GM12878 (cell line): ENCODE measurements around the gene ZNF267. TPM values are rescaled to one million over a fixed set of nuclear protein-coding genes. Genes with fewer than 3 reads are reported as not detected.

Experiments used
- CREM ChIP-seq: IDR thresholded peaks from 2 replicates; pipeline ENCODE4 v1.6.1; 2014; ENCODE audit warnings: antibody characterized with exemption, low read depth
- ETV6 ChIP-seq, 2 experiments: fragments of 450-650 bp in 1 of 2; IDR thresholded peaks in 1 of 2; conservative IDR thresholded peaks in 1 of 2; 2 replicates each; pipeline ENCODE4 v1.6.1; 2014; ENCODE audit warnings: antibody characterized with exemption in 1 of 2, borderline replicate concordance in 1 of 2, low read depth in 1 of 2, mild to moderate bottlenecking in 1 of 2, moderate library complexity in 1 of 2
- HCFC1 ChIP-seq: fragments of 150-350 bp; IDR thresholded peaks from 2 replicates; pipeline ENCODE4 v1.6.1; 2014; ENCODE audit warnings: low read length
- KLF5 ChIP-seq: fragments of 450-650 bp; IDR thresholded peaks from 2 replicates; pipeline ENCODE4 v1.6.1; 2014; ENCODE audit warnings: mild to moderate bottlenecking; ENCODE audit not compliant: partially characterized antibody
- LARP7 ChIP-seq: fragments of 450-650 bp; IDR thresholded peaks from 2 replicates; pipeline ENCODE4 v1.6.1; 2017; ENCODE audit warnings: mild to moderate bottlenecking
- MTA3 ChIP-seq: IDR thresholded peaks from 2 replicates; pipeline ENCODE4 v1.6.1; 2012; ENCODE audit warnings: low read length, inconsistent platforms, borderline replicate concordance
- PAX5 ChIP-seq: IDR thresholded peaks from 2 replicates; pipeline ENCODE4 v1.6.1; 2011; ENCODE audit warnings: low read depth, low read length, borderline replicate concordance
- RELA ChIP-seq: fragments of 450-650 bp; IDR thresholded peaks from 2 replicates; pipeline ENCODE4 v1.8.0; 2014; ENCODE audit warnings: borderline replicate concordance; ENCODE audit not compliant: partially characterized antibody
- RUNX3 ChIP-seq: IDR thresholded peaks from 2 replicates; pipeline ENCODE4 v1.6.1; 2012; ENCODE audit warnings: low read length, inconsistent platforms
- YY1 ChIP-seq: IDR thresholded peaks from 2 replicates; pipeline ENCODE4 v1.6.1; 2011; ENCODE audit warnings: low read depth, mild to moderate bottlenecking, low read length
- ZNF217 ChIP-seq: fragments of 450-650 bp; IDR thresholded peaks from 2 replicates; pipeline ENCODE4 v1.6.1; 2017; ENCODE audit warnings: antibody characterized with exemption, mild to moderate bottlenecking
- ZNF622 ChIP-seq: fragments of 450-650 bp; IDR thresholded peaks from 2 replicates; pipeline ENCODE4 v1.6.1; 2017; ENCODE audit warnings: mild to moderate bottlenecking, inconsistent platforms
- polyA plus RNA-seq, 11 experiments: library from polyadenylated mRNA; depleted of rRNA in 4 of 11; unstranded in 6 of 11; stranded (reverse) in 5 of 11; fragments of >200 nt; fragmentation: Nextera tagmentation in 4 of 11; fragmentation: Illumina TruSeq in 1 of 11; extraction: Ambion mirVana in 4 of 11; extraction: Trizol in 1 of 11; gene quantifications; 1 replicate in 1 of 11; 2 replicates in 10 of 11; pipeline versions ENCODE4 v1.2.1 to v1.2.3, GENCODE V29; 2011 to 2016; ENCODE audit warnings: inconsistent platforms in 2 of 11, missing spikeins in 2 of 11, low read depth in 1 of 11
- total RNA-seq, 4 experiments: library from RNA; depleted of rRNA in 3 of 4; stranded (reverse); fragments of >200 nt in 3 of 4; fragmentation: Illumina TruSeq in 1 of 4; extraction: Trizol in 1 of 4; gene quantifications; 2 replicates each; pipeline versions ENCODE4 v1.2.1 to v1.2.3, GENCODE V29; 2013 to 2021
- TF ChIP-seq, protein P1 (sequence below): fragments of 450-650 bp; IDR thresholded peaks from 2 replicates; pipeline ENCODE4 v1.6.1; 2017; ENCODE audit warnings: mild to moderate bottlenecking
- TF ChIP-seq, protein P2 (sequence below): fragments of 450-650 bp; IDR thresholded peaks from 2 replicates; pipeline ENCODE4 v1.6.1; 2018; ENCODE audit warnings: borderline replicate concordance, mild to moderate bottlenecking; ENCODE audit not compliant: partially characterized antibody
- TF ChIP-seq, protein P3 (sequence below): fragments of 450-650 bp; IDR thresholded peaks from 2 replicates; pipeline ENCODE4 v1.6.1; 2017; ENCODE audit warnings: mild to moderate bottlenecking, moderate library complexity
- TF ChIP-seq, protein P4 (sequence below): fragments of 450-650 bp; conservative IDR thresholded peaks from 2 replicates; pipeline ENCODE4 v1.6.1; 2017; ENCODE audit warnings: mild to moderate bottlenecking, moderate library complexity
- TF ChIP-seq, protein P5 (sequence below): IDR thresholded peaks from 2 replicates; pipeline ENCODE4 v1.6.1; 2011; ENCODE audit warnings: borderline replicate concordance, low read depth, mild to moderate bottlenecking, moderate library complexity, low read length; ENCODE audit not compliant: insufficient read depth, poor library complexity, severe bottlenecking

Gene ZNF267
- total and polyA plus RNA-seq, 10 of the 15 experiments (the other 5 are each of a cell fraction or from before 2014, with no cell fraction given) = 16.3 to 54.6 (median 29.6) TPM

DNA sequence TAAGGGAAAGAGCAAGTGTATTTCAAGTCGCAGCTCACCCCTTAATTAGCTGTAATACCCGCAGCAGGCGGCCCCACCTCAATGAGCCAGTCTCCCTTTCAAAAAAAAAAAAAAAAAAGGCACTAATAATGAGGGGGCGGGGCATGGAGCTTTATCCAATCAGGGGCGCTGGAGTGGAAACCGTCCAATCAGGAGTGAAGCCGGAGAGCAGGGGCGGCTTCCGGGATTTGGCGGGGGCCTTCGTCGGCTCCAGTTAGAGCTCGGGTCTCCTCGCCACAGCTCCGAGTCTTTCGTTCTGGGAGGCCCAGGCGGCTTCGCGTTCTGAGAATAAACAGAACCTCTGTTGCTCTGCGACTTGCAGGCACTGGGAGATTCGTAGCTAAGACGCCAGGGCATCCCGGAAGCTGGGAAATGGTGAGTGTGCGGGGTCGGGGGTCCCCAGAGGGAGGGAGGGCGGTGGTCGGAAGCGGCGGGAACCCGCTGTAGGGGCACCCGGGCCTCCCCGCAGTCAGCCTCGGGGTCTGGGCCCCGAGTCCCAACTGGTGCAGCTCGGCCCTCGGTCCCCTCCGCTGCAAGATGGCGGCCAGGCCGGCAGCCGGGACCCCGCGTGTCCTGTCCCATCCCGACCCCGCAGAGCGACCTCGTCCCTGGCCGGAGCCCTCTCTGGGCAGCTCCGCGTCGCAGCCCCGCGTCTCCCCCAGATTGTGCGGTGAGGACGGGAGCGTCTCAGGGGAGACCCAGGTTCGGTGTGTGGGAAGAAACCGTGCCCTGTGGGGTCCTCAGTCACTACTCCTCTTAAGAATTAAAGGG lies at the start of gene ZNF267 (continued):
- TF ChIP-seq MTA3 = no peak
- TF ChIP-seq, protein P1, sequence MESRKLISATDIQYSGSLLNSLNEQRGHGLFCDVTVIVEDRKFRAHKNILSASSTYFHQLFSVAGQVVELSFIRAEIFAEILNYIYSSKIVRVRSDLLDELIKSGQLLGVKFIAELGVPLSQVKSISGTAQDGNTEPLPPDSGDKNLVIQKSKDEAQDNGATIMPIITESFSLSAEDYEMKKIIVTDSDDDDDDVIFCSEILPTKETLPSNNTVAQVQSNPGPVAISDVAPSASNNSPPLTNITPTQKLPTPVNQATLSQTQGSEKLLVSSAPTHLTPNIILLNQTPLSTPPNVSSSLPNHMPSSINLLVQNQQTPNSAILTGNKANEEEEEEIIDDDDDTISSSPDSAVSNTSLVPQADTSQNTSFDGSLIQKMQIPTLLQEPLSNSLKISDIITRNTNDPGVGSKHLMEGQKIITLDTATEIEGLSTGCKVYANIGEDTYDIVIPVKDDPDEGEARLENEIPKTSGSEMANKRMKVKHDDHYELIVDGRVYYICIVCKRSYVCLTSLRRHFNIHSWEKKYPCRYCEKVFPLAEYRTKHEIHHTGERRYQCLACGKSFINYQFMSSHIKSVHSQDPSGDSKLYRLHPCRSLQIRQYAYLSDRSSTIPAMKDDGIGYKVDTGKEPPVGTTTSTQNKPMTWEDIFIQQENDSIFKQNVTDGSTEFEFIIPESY = no peak
- TF ChIP-seq, protein P2, sequence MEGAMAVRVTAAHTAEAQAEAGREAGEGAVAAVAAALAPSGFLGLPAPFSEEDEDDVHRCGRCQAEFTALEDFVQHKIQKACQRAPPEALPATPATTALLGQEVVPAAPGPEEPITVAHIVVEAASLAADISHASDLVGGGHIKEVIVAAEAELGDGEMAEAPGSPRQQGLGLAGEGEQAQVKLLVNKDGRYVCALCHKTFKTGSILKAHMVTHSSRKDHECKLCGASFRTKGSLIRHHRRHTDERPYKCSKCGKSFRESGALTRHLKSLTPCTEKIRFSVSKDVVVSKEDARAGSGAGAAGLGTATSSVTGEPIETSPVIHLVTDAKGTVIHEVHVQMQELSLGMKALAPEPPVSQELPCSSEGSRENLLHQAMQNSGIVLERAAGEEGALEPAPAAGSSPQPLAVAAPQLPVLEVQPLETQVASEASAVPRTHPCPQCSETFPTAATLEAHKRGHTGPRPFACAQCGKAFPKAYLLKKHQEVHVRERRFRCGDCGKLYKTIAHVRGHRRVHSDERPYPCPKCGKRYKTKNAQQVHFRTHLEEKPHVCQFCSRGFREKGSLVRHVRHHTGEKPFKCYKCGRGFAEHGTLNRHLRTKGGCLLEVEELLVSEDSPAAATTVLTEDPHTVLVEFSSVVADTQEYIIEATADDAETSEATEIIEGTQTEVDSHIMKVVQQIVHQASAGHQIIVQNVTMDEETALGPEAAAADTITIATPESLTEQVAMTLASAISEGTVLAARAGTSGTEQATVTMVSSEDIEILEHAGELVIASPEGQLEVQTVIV = peak; percentile 58
- TF ChIP-seq PAX5 = no peak
- TF ChIP-seq CREM = no peak; the same call in 1 of the 2 replicates
- TF ChIP-seq ETV6 (conservative IDR thresholded peaks at IDR 0.05 in 1 of 2, IDR thresholded peaks at IDR 0.05 in 1 of 2; ENCODE audit: borderline replicate concordance in 1 of 2, low read depth in 1 of 2) = no peak
- no peak for TF ChIP-seq HCFC1
- TF ChIP-seq RELA = no peak
- TF ChIP-seq, protein P3, sequence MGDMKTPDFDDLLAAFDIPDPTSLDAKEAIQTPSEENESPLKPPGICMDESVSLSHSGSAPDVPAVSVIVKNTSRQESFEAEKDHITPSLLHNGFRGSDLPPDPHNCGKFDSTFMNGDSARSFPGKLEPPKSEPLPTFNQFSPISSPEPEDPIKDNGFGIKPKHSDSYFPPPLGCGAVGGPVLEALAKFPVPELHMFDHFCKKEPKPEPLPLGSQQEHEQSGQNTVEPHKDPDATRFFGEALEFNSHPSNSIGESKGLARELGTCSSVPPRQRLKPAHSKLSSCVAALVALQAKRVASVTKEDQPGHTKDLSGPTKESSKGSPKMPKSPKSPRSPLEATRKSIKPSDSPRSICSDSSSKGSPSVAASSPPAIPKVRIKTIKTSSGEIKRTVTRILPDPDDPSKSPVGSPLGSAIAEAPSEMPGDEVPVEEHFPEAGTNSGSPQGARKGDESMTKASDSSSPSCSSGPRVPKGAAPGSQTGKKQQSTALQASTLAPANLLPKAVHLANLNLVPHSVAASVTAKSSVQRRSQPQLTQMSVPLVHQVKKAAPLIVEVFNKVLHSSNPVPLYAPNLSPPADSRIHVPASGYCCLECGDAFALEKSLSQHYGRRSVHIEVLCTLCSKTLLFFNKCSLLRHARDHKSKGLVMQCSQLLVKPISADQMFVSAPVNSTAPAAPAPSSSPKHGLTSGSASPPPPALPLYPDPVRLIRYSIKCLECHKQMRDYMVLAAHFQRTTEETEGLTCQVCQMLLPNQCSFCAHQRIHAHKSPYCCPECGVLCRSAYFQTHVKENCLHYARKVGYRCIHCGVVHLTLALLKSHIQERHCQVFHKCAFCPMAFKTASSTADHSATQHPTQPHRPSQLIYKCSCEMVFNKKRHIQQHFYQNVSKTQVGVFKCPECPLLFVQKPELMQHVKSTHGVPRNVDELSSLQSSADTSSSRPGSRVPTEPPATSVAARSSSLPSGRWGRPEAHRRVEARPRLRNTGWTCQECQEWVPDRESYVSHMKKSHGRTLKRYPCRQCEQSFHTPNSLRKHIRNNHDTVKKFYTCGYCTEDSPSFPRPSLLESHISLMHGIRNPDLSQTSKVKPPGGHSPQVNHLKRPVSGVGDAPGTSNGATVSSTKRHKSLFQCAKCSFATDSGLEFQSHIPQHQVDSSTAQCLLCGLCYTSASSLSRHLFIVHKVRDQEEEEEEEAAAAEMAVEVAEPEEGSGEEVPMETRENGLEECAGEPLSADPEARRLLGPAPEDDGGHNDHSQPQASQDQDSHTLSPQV = no peak
- TF ChIP-seq, protein P4, sequence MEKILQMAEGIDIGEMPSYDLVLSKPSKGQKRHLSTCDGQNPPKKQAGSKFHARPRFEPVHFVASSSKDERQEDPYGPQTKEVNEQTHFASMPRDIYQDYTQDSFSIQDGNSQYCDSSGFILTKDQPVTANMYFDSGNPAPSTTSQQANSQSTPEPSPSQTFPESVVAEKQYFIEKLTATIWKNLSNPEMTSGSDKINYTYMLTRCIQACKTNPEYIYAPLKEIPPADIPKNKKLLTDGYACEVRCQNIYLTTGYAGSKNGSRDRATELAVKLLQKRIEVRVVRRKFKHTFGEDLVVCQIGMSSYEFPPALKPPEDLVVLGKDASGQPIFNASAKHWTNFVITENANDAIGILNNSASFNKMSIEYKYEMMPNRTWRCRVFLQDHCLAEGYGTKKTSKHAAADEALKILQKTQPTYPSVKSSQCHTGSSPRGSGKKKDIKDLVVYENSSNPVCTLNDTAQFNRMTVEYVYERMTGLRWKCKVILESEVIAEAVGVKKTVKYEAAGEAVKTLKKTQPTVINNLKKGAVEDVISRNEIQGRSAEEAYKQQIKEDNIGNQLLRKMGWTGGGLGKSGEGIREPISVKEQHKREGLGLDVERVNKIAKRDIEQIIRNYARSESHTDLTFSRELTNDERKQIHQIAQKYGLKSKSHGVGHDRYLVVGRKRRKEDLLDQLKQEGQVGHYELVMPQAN = peak; percentile 57; the same call in 1 of the 2 replicates
- peak; percentile 93 for TF ChIP-seq YY1
- no peak for TF ChIP-seq KLF5
- no peak for TF ChIP-seq ZNF622
- TF ChIP-seq ZNF217 = no peak
- TF ChIP-seq, protein P5, sequence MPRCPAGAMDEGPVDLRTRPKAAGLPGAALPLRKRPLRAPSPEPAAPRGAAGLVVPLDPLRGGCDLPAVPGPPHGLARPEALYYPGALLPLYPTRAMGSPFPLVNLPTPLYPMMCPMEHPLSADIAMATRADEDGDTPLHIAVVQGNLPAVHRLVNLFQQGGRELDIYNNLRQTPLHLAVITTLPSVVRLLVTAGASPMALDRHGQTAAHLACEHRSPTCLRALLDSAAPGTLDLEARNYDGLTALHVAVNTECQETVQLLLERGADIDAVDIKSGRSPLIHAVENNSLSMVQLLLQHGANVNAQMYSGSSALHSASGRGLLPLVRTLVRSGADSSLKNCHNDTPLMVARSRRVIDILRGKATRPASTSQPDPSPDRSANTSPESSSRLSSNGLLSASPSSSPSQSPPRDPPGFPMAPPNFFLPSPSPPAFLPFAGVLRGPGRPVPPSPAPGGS = peak; percentile 15
- no peak; the same call in none of the 2 replicates for TF ChIP-seq LARP7
- TF ChIP-seq RUNX3 = peak; percentile 21; the same call in 1 of the 2 replicates
